Nephron (organoid): ENCODE measurements around the gene RPUSD3.
A peak's percentile ranks its signal among the peaks of the same experiment; 100 is the strongest.
"Not testable (repeated sequence)": the region's sequence is repeated elsewhere in the genome, so short reads cannot be mapped to it uniquely, and the experiment has no call there.

ENCODE experiments used
- H3K27ac Mint-ChIP-seq, 3 experiments: 2 replicates each; pipeline ENCODE4 v1.8.0; 2020; ENCODE audit warnings: mixed read lengths in 3 of 3, mild to moderate bottlenecking in 2 of 3, moderate library complexity in 1 of 3
- H3K27me3 Mint-ChIP-seq: 2 replicates; pipeline ENCODE4 v1.8.0; 2021; ENCODE audit warnings: low read depth, mild to moderate bottlenecking, moderate library complexity, mixed read lengths
- H3K36me3 Mint-ChIP-seq: 2 replicates; pipeline ENCODE4 v1.8.0; 2020; ENCODE audit warnings: low read depth, mixed read lengths
- H3K4me1 Mint-ChIP-seq: 2 replicates; pipeline ENCODE4 v1.8.0; 2020; ENCODE audit warnings: mixed read lengths
- H3K4me3 Mint-ChIP-seq, 3 experiments: 2 replicates each; pipeline ENCODE4 v1.8.0; 2020; ENCODE audit warnings: mild to moderate bottlenecking in 3 of 3, mixed read lengths in 3 of 3, moderate library complexity in 2 of 3
- H3K9me3 Mint-ChIP-seq: 2 replicates; pipeline ENCODE4 v1.8.0; 2020; ENCODE audit warnings: mixed read lengths
- TF ChIP-seq, protein P1 (sequence below), 3 experiments: fragments of 200-600 bp; sonication (generic); IDR thresholded peaks; one replicate each; pipeline ENCODE4 v1.5.0; 2021; ENCODE audit warnings: antibody characterized with exemption in 3 of 3; ENCODE audit not compliant: unreplicated experiment in 3 of 3

The RPUSD3 gene

DNA sequence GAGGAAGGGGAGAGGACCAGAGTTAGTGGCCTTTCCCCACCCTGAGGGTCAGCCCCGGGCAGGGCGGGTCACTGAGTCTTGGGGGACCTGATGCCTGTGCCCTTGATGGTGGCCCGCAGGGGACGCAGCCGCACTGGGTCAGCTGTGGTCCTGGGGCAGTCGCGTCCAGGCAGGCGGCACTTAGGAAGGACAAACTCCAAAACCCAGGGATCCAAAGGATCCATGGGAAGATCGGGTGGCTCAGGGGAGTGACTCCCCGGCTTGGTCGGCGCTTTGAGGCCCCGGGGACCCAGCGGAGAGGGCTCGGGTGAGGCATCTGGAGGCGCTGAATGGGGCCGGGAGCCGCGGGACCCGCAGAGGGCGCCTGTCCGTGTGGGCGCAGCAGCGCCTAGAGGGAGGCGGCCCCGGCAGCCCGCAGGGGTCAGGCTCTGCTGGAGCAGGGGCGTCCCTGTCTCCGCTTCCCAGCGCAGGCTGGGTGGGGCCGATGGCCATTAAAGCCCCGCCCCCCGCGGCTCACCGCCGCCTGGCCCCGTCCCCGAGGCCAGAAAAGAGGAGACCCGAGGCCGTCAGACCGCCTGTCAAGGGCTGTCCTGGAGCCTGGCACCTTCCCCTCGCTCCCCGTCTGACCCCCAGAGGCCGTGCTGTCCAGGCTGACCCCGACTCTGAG, 18.7 kb upstream of the RPUSD3 start:
- no peaks in the 10 kb centered on the region for H3K27me3 Mint-ChIP-seq
- TF ChIP-seq, protein P1, sequence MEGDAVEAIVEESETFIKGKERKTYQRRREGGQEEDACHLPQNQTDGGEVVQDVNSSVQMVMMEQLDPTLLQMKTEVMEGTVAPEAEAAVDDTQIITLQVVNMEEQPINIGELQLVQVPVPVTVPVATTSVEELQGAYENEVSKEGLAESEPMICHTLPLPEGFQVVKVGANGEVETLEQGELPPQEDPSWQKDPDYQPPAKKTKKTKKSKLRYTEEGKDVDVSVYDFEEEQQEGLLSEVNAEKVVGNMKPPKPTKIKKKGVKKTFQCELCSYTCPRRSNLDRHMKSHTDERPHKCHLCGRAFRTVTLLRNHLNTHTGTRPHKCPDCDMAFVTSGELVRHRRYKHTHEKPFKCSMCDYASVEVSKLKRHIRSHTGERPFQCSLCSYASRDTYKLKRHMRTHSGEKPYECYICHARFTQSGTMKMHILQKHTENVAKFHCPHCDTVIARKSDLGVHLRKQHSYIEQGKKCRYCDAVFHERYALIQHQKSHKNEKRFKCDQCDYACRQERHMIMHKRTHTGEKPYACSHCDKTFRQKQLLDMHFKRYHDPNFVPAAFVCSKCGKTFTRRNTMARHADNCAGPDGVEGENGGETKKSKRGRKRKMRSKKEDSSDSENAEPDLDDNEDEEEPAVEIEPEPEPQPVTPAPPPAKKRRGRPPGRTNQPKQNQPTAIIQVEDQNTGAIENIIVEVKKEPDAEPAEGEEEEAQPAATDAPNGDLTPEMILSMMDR (IDR thresholded peaks at IDR 0.05; ENCODE audit: unreplicated experiment in 3 of 3): peak; percentile 16 to 38 (median 25)
- peaks cover 26% of the 10 kb centered on the region for H3K4me1 Mint-ChIP-seq
- no peaks in the 10 kb centered on the region for H3K9me3 Mint-ChIP-seq
- peak overlapping the region in 2 of 3 experiments; percentile 43 to 63 for H3K27ac Mint-ChIP-seq
- H3K36me3 Mint-ChIP-seq: no peaks in the 10 kb centered on the region
- H3K4me3 Mint-ChIP-seq: peak overlapping the region in 2 of 3 experiments; percentile 59 to 64

- Mint-ChIP-seq H3K27ac (peak overlapping the region; percentile 43 to 63 (median 56)), H3K27me3 (no peaks in the 10 kb centered on the region), H3K4me1 (peaks cover 22% of the 10 kb centered on the region), H3K9me3 (no peaks in the 10 kb centered on the region), H3K4me3 (no peak overlapping the region), H3K36me3 (no peaks in the 10 kb centered on the region)
- TF ChIP-seq, protein P1 (IDR thresholded peaks at IDR 0.05; ENCODE audit: unreplicated experiment in 3 of 3): no peak
Observed at GRCh38 chr3:9861626-9862130, 17.9 kb upstream of the RPUSD3 start.

GRCh38 chr3:9861201-9861600, 17.4 kb upstream of the RPUSD3 start:
- Mint-ChIP-seq H3K4me3 (no peak overlapping the region), H3K4me1 (peaks cover 17% of the 10 kb centered on the region), H3K36me3 (no peaks in the 10 kb centered on the region), H3K27me3 (no peaks in the 10 kb centered on the region), H3K9me3 (no peaks in the 10 kb centered on the region), H3K27ac (no peak overlapping the region)
- TF ChIP-seq, protein P1 (IDR thresholded peaks at IDR 0.05; ENCODE audit: unreplicated experiment in 3 of 3): no peak

GRCh38 chr3:9859530-9860025, 15.8 kb upstream of the RPUSD3 start:
- Mint-ChIP-seq H3K4me3 (no peak overlapping the region), H3K27me3 (no peaks in the 10 kb centered on the region), H3K9me3 (peaks cover 1% of the 10 kb centered on the region), H3K4me1 (peaks cover 15% of the 10 kb centered on the region), H3K27ac (no peak overlapping the region), H3K36me3 (no peaks in the 10 kb centered on the region)
- TF ChIP-seq, protein P1 (IDR thresholded peaks at IDR 0.05; ENCODE audit: unreplicated experiment in 3 of 3): no peak

- H3K36me3 Mint-ChIP-seq: no peaks in the 10 kb centered on the region
- H3K27me3 Mint-ChIP-seq: peaks cover 6% of the 10 kb centered on the region
- TF ChIP-seq, protein P1 (IDR thresholded peaks at IDR 0.05; ENCODE audit: unreplicated experiment in 3 of 3): no peak
- H3K4me1 Mint-ChIP-seq: peaks cover 31% of the 10 kb centered on the region
- H3K4me3 Mint-ChIP-seq: no peak overlapping the region
- H3K9me3 Mint-ChIP-seq: peaks cover 2% of the 10 kb centered on the region
- no peak overlapping the region for H3K27ac Mint-ChIP-seq
Observed at GRCh38 chr3:9855594-9855993, 11.8 kb upstream of the RPUSD3 start.

DNA sequence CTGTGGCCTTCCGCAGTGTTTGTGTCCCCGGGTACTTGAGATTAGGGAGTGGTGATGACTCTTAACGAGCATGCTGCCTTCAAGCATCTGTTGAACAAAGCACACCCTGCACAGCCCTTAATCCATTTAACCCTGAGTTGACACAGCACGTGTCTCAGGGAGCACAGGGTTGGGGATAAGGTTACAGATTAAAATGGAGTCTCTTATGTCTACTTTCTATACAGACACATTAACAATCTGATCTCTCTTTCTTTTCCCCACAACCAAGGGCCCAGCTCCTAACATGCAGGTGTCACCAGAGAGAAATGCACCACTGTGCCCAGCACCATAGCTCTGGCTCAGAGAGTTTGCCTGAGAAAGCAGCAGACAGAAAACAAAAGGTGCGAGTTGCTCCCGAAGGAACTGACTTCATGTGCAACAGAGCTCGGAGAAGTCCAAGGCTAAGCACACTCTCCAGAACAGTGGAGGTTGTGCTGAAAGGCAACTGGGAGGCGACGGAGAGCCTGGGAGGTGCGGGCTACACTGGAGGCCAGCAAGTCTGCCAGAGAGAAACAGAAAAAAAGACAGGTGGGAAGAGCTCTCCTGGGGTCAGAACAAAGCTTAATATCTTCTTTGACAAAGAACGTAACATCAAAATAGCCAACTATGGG, 10.6 kb upstream of the RPUSD3 start:
- not testable (repeated sequence) for H3K9me3 Mint-ChIP-seq, H3K27me3 Mint-ChIP-seq, H3K36me3 Mint-ChIP-seq
- Mint-ChIP-seq H3K27ac (peak overlapping the region in 2 of 3 experiments; percentile 18 to 65), H3K4me1 (peaks cover 31% of the 10 kb centered on the region), H3K4me3 (peak overlapping the region in 1 of 3 experiments; percentile 11)
